Measurements from ENCODE around the gene DDO. TPM values are rescaled to one million over a fixed set of nuclear protein-coding genes. Genes with fewer than 3 reads are reported as not detected.

Gene DDO
- total and polyA plus RNA-seq, 8 donors = 0.40 to 4.1 (median 1.2) TPM; not detected in 3

DNA sequence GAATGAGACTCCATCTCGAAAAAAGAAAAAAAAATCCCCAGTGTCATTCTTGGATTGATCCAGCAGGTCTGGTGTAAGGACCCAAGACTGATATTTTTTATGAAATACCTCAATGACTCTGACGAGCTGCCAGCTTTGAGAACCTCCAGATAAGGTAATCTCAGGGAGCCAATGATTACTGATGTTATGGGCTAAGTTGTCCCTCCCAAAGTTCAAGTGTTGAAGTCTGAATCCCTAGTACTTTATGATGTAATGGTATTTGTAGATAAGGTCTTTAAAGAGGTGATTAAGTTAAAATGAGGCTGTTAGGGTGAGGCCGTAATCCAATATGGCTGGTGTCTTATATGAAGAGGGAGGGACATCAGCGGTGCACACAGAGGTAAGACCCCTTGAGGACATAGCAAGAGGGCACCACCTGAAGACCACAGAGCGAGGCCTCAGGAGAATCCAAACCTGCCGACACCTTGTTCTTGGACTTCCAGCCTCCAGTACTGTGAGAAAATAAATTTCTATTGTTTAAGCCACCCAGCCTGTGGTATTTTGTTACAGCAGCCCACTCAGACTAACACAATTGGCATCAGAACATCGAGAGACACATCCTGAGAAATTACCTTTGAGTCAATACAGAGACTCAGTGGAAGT is 19.7 kb upstream of the DDO start:
- Histone ChIP-seq H3K27me3 (peaks cover 0 to 9% (median 0%) of the 10 kb centered on the region in 3 donors), H3K36me3 (no peaks in the 10 kb centered on the region), H3K9me3 (no peaks in the 10 kb centered on the region), H3K4me1 (no peaks in the 10 kb centered on the region), H3K27ac (no peak overlapping the region), H3K4me3 (no peak overlapping the region)
- TF ChIP-seq EP300 (IDR thresholded peaks at IDR 0.05) (no peak), POLR2AphosphoS5 (IDR thresholded peaks at IDR 0.05) (no peak), POLR2A (IDR thresholded peaks at IDR 0.05) (no peak)
- TF ChIP-seq, protein P1, sequence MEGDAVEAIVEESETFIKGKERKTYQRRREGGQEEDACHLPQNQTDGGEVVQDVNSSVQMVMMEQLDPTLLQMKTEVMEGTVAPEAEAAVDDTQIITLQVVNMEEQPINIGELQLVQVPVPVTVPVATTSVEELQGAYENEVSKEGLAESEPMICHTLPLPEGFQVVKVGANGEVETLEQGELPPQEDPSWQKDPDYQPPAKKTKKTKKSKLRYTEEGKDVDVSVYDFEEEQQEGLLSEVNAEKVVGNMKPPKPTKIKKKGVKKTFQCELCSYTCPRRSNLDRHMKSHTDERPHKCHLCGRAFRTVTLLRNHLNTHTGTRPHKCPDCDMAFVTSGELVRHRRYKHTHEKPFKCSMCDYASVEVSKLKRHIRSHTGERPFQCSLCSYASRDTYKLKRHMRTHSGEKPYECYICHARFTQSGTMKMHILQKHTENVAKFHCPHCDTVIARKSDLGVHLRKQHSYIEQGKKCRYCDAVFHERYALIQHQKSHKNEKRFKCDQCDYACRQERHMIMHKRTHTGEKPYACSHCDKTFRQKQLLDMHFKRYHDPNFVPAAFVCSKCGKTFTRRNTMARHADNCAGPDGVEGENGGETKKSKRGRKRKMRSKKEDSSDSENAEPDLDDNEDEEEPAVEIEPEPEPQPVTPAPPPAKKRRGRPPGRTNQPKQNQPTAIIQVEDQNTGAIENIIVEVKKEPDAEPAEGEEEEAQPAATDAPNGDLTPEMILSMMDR (IDR thresholded peaks at IDR 0.05) = no peak
- WGBS, 5 donors = 77 to 86% (median 80%) methylated on average over 7 of the region's 7 CpGs
- no peak for DNase-seq
- intact Hi-C loops (cut with DNase I; ENCODE audit: low total_unique reads) = no loop called here

DNA sequence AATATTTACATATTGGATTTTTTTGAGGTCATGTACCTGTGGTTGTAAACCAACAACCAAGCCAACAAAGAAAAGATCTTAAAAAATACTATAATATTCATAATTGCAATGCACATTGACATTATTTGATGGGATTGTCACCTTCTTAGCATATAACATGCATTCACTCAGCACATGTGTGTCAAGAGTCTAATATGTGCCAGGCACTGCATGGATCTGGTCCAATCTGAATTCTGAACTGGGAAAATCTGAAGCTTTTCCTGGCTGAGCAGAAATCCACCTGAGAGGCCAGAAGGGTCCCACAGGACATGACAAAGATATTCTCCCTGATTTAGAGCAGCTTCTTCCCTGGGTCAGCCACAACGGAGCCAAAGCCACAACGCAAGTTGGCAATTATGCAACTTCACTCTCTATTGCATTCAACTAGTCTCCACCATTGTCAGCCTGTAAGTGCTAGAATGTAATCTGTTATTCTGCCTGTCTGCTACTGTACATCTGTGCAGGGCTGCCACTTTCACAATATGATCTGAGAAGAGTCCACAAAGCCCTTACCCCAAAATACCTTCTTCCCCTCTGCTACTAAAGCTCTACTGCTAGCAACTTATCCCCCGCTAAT is 17.0 kb upstream of the DDO start:
- TF ChIP-seq EP300 (IDR thresholded peaks at IDR 0.05) (no peak), POLR2A (IDR thresholded peaks at IDR 0.05) (no peak), POLR2AphosphoS5 (IDR thresholded peaks at IDR 0.05) (no peak)
- TF ChIP-seq, protein P1 (IDR thresholded peaks at IDR 0.05) = no peak
- Histone ChIP-seq H3K4me1 (no peaks in the 10 kb centered on the region), H3K27me3 (peaks cover 0 to 9% (median 0%) of the 10 kb centered on the region in 3 donors), H3K9me3 (no peaks in the 10 kb centered on the region), H3K4me3 (no peak overlapping the region), H3K27ac (no peak overlapping the region), H3K36me3 (no peaks in the 10 kb centered on the region)
- no peak for DNase-seq
- intact Hi-C loops (cut with DNase I; ENCODE audit: low total_unique reads) = no loop called here
- WGBS, 5 donors = 74 to 84% (median 79%) methylated on average over 3 of the region's 3 CpGs

DNA sequence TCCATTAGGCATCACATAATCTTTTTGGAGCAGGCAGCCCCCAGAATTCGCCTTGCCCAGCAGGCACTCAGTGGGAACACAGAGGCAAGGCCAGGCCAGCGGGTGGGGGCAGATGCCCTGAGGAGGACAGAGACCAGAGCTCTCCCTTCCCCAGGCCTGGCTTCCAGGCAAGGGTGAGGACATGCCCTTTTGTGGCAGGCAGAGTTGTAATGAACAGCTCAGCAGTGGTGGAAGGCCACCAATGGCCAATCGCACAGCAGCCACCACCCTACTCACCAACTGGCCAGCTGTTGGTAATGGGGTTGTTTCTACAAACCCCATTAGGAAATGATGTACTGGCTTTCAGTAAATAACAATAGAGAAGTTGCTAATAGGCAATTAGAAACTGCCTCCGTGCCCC is 15.4 kb upstream of the DDO start:
- Histone ChIP-seq H3K27ac (no peak overlapping the region), H3K4me1 (no peaks in the 10 kb centered on the region), H3K9me3 (no peaks in the 10 kb centered on the region), H3K27me3 (peaks cover 0 to 9% (median 0%) of the 10 kb centered on the region in 3 donors), H3K36me3 (no peaks in the 10 kb centered on the region), H3K4me3 (no peak overlapping the region)
- intact Hi-C loops (cut with DNase I; ENCODE audit: low total_unique reads) = no loop called here
- no peak for TF ChIP-seq EP300 (IDR thresholded peaks at IDR 0.05)
- TF ChIP-seq POLR2A (IDR thresholded peaks at IDR 0.05) = no peak
- TF ChIP-seq, protein P1 (IDR thresholded peaks at IDR 0.05) = no peak
- no peak for TF ChIP-seq POLR2AphosphoS5 (IDR thresholded peaks at IDR 0.05)
- no peak for DNase-seq
- WGBS, 5 donors = 85 to 95% (median 90%) methylated on average over 4 of the region's 4 CpGs

DNA sequence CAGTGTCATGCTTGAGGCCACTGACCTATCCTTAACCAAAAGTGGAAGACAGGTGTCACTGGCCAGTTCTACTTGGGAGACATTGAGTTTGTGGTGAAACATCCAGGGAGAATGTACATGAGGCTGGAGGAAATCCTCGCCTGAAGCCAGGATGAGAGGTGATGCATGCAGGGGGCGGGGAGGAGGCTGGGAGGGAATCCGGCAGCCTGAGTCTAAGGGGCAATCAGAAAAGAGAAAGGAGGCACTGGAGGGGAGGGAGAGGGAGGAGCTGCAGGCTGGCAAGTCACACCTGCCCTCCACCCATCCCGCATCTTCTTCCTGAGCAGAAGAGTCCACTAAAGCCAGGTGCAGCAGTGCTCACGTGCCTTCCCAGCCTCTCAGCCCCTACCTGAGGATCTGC is 14.9 kb upstream of the DDO start:
- intact Hi-C loops (cut with DNase I; ENCODE audit: low total_unique reads) = no loop called here
- H3K27me3 ChIP-seq = peaks cover 0 to 10% (median 0%) of the 10 kb centered on the region in 3 donors
- no peak for DNase-seq
- no peak overlapping the region for H3K4me3 ChIP-seq
- no peaks in the 10 kb centered on the region for H3K4me1 ChIP-seq
- H3K9me3 ChIP-seq = no peaks in the 10 kb centered on the region
- H3K27ac ChIP-seq = no peak overlapping the region
- no peak for TF ChIP-seq EP300 (IDR thresholded peaks at IDR 0.05)
- TF ChIP-seq, protein P1 (IDR thresholded peaks at IDR 0.05) = no peak
- H3K36me3 ChIP-seq = no peaks in the 10 kb centered on the region
- 56 to 69% (median 65%) methylated on average over 5 of the region's 5 CpGs for WGBS, 5 donors
